ENCODE data around the gene FAM168A. TPM values are rescaled to one million over a fixed set of nuclear protein-coding genes. Genes with fewer than 3 reads are reported as not detected.

Gene FAM168A
- total and polyA plus RNA-seq, 9 of the 15 experiments (the other 6 are each of a cell fraction or from before 2014, with no cell fraction given): 0.44 to 7.2 (median 2.9) TPM

- TF ChIP-seq E2F6 (IDR thresholded peaks at IDR 0.05; ENCODE audit: borderline replicate concordance in 1 of 2, extremely low read depth in 1 of 2, insufficient read depth in 1 of 2, insufficient read length in 1 of 2, low read depth in 1 of 2, low read length in 1 of 2, poor library complexity in 1 of 2, severe bottlenecking in 1 of 2) (peak in 1 of 2 experiments; percentile 17), FOXM1 (IDR thresholded peaks at IDR 0.05; ENCODE audit: low read depth) (no peak), FOXM1 (CRISPR knock-in tag; IDR thresholded peaks at IDR 0.05; ENCODE audit: low read depth) (no peak), NRF1 (conservative IDR thresholded peaks at IDR 0.05 in 1 of 2, IDR thresholded peaks at IDR 0.05 in 1 of 2) (peak; percentile 66 to 75), ZNF511 (CRISPR knock-in tag; IDR thresholded peaks at IDR 0.05) (peak; percentile 20; the same call in 1 of the 2 replicates), PRDM10 (IDR thresholded peaks at IDR 0.05; ENCODE audit: partially characterized antibody) (no peak), MAFG (tag; conservative IDR thresholded peaks at IDR 0.05) (no peak), ELK1 (CRISPR knock-in tag; IDR thresholded peaks at IDR 0.05) (no peak), BCLAF1 (IDR thresholded peaks at IDR 0.05; ENCODE audit: borderline replicate concordance in 1 of 2, control insufficient read depth in 1 of 2, low read depth in 2 of 2, low read length in 1 of 2) (no peak), FOS (IDR thresholded peaks at IDR 0.05; ENCODE audit: extremely low read depth, insufficient read length) (no peak), MYNN (IDR thresholded peaks at IDR 0.05) (no peak), MYNN (CRISPR knock-in tag; IDR thresholded peaks at IDR 0.05) (no peak), HOXB6 (CRISPR knock-in tag; IDR thresholded peaks at IDR 0.05; ENCODE audit: borderline replicate concordance) (no peak), HNRNPLL (IDR thresholded peaks at IDR 0.05; ENCODE audit: low read depth, low read length, poor library complexity, severe bottlenecking) (no peak), TSC22D4 (tag; IDR thresholded peaks at IDR 0.05) (no peak), SLC30A9 (CRISPR knock-in tag; IDR thresholded peaks at IDR 0.05) (no peak), MCM3 (IDR thresholded peaks at IDR 0.05) (no peak)
Observed at GRCh38 chr11:73361953-73362776, 235.7 kb downstream of the FAM168A start (continued).
